ENCODE measurements around the gene ZNF202.

DNA sequence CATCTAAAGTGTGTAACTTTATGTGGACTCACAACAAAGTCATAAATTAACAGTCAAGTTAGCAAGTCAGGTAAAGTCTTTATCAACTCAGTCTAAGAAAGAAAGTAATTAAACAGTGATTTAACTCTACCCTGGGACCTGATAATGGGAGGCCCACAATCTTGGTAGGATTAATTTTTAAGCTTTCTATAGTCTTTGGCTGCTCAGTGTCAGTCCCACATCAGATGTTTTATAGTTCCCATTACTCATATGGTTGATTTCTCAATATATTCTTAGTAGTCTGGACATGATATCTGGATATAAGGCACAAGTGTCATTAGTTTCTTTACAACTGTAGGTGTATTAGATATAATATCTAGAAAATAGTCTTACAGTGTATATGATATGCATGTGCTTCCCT is 48.5 kb downstream of the ZNF202 start:
- TF ChIP-seq, protein P1, sequence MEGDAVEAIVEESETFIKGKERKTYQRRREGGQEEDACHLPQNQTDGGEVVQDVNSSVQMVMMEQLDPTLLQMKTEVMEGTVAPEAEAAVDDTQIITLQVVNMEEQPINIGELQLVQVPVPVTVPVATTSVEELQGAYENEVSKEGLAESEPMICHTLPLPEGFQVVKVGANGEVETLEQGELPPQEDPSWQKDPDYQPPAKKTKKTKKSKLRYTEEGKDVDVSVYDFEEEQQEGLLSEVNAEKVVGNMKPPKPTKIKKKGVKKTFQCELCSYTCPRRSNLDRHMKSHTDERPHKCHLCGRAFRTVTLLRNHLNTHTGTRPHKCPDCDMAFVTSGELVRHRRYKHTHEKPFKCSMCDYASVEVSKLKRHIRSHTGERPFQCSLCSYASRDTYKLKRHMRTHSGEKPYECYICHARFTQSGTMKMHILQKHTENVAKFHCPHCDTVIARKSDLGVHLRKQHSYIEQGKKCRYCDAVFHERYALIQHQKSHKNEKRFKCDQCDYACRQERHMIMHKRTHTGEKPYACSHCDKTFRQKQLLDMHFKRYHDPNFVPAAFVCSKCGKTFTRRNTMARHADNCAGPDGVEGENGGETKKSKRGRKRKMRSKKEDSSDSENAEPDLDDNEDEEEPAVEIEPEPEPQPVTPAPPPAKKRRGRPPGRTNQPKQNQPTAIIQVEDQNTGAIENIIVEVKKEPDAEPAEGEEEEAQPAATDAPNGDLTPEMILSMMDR (IDR thresholded peaks at IDR 0.05; ENCODE audit: low read length) = no peak
- no peak for TF ChIP-seq EZH2 (IDR thresholded peaks at IDR 0.05; ENCODE audit: borderline replicate concordance, low read length)
